CD14-positive monocyte (primary cell): ENCODE data around the gene TTC39A. TPM values are rescaled to one million over a fixed set of nuclear protein-coding genes. Genes with fewer than 3 reads are reported as not detected.

Source experiments
- DNase-seq, 3 donors: peaks; one replicate each; pipeline ENCODE4 v3.0.0-alpha.2; 2011 to 2022
- H2AFZ ChIP-seq: 2 replicates; pipeline ENCODE4 v1.6.0; 2012; ENCODE audit warnings: mild to moderate bottlenecking, low read depth, low read length, inconsistent platforms; ENCODE audit not compliant: insufficient read depth, poor library complexity, severe bottlenecking
- H3K27ac ChIP-seq, 2 donors: 1 replicate in 1 of 2; 2 replicates in 1 of 2; pipeline ENCODE4 v1.5.1; 2012 to 2013; ENCODE audit warnings: low read length in 2 of 2, control low read depth in 1 of 2, inconsistent platforms in 1 of 2, low read depth in 1 of 2, mild to moderate bottlenecking in 1 of 2
- H3K27me3 ChIP-seq, 2 donors: one replicate each; pipeline versions ENCODE4 v1.6.0 to v1.6.1; 2011 to 2013; ENCODE audit warnings: low read length in 2 of 2; ENCODE audit not compliant: control insufficient read depth in 2 of 2, insufficient read depth in 2 of 2
- H3K36me3 ChIP-seq, 2 donors: replicated peaks in 1 of 2; 1 replicate in 1 of 2; 2 replicates in 1 of 2; pipeline versions ENCODE4 v1.5.1 to v1.6.1; 2012 to 2013; ENCODE audit warnings: low read length in 2 of 2, control low read depth in 1 of 2, inconsistent platforms in 1 of 2, mild to moderate bottlenecking in 1 of 2; ENCODE audit not compliant: insufficient read depth in 2 of 2, control insufficient read depth in 1 of 2
- H3K4me1 ChIP-seq, 2 donors: 1 replicate in 1 of 2; 2 replicates in 1 of 2; pipeline versions ENCODE4 v1.5.1 to v1.6.1; 2012 to 2013; ENCODE audit warnings: low read length in 2 of 2, control low read depth in 1 of 2, inconsistent platforms in 1 of 2, mild to moderate bottlenecking in 1 of 2, moderate library complexity in 1 of 2; ENCODE audit not compliant: insufficient read depth in 2 of 2, control insufficient read depth in 1 of 2
- H3K4me2 ChIP-seq: replicated peaks from 2 replicates; pipeline ENCODE3; 2012; ENCODE audit warnings: low read length, moderate library complexity, mild to moderate bottlenecking; ENCODE audit not compliant: poor library complexity, severe bottlenecking; ENCODE audit errors: extremely low read depth
- H3K4me3 ChIP-seq, 3 experiments: fragments of 200-600 bp in 1 of 3; sonication (generic) in 1 of 3; replicated peaks in 1 of 3; 1 replicate in 2 of 3; 2 replicates in 1 of 3; pipeline ENCODE4 v1.5.1; 2011 to 2013; ENCODE audit warnings: low read length in 3 of 3, mild to moderate bottlenecking in 3 of 3, control low read depth in 2 of 3, low read depth in 2 of 3, inconsistent platforms in 1 of 3, moderate library complexity in 1 of 3
- H3K79me2 ChIP-seq: 2 replicates; pipeline ENCODE4 v1.6.0; 2012; ENCODE audit warnings: mild to moderate bottlenecking, control low read depth, inconsistent platforms, low read length, moderate library complexity; ENCODE audit not compliant: insufficient read depth
- H3K9ac ChIP-seq: 2 replicates; pipeline ENCODE4 v1.6.0; 2017; ENCODE audit warnings: low read length, mild to moderate bottlenecking; ENCODE audit not compliant: insufficient read depth, poor library complexity, severe bottlenecking
- H3K9me3 ChIP-seq, 2 donors: replicated peaks in 1 of 2; 1 replicate in 1 of 2; 2 replicates in 1 of 2; pipeline versions ENCODE4 v1.5.1 to v1.6.1; 2012 to 2013; ENCODE audit warnings: low read length in 2 of 2, control low read depth in 1 of 2; ENCODE audit not compliant: control insufficient read depth in 1 of 2, insufficient read depth in 1 of 2
- H4K20me1 ChIP-seq: 2 replicates; pipeline ENCODE4 v1.6.0; 2012; ENCODE audit warnings: mild to moderate bottlenecking, low read length, control low read depth, moderate library complexity; ENCODE audit not compliant: insufficient read depth
- H3K27ac Mint-ChIP-seq, 7 donors: one replicate each; pipeline ENCODE4 v1.8.0; 2020; ENCODE audit warnings: mild to moderate bottlenecking in 7 of 7, mixed read lengths in 7 of 7, moderate library complexity in 6 of 7, inconsistent platforms in 2 of 7
- H3K27me3 Mint-ChIP-seq, 3 donors: one replicate each; pipeline ENCODE4 v1.8.0; 2021 to 2022; ENCODE audit warnings: low read depth in 3 of 3, mild to moderate bottlenecking in 3 of 3, mixed read lengths in 3 of 3, moderate library complexity in 3 of 3, inconsistent platforms in 1 of 3
- H3K36me3 Mint-ChIP-seq, 2 donors: one replicate each; pipeline ENCODE4 v1.8.0; 2020; ENCODE audit warnings: mixed read lengths in 2 of 2, inconsistent platforms in 1 of 2, mild to moderate bottlenecking in 1 of 2
- H3K4me1 Mint-ChIP-seq: one replicate; pipeline ENCODE4 v1.8.0; 2020; ENCODE audit warnings: mild to moderate bottlenecking, mixed read lengths
- H3K4me3 Mint-ChIP-seq, 2 donors: one replicate each; pipeline ENCODE4 v1.8.0; 2020; ENCODE audit warnings: mild to moderate bottlenecking in 2 of 2, mixed read lengths in 2 of 2, moderate library complexity in 1 of 2
- H3K9me3 Mint-ChIP-seq, 7 donors: one replicate each; pipeline ENCODE4 v1.8.0; 2020 to 2022; ENCODE audit warnings: mixed read lengths in 7 of 7, mild to moderate bottlenecking in 6 of 7, moderate library complexity in 6 of 7, inconsistent platforms in 2 of 7
- WGBS: methylation state at CpG from one replicate; pipeline ENCODE4 v1.1.5; 2013; ENCODE audit warnings: missing lambda C conversion rate; ENCODE audit not compliant: insufficient coverage; 5-methylcytosine and 5-hydroxymethylcytosine counted together
- intact Hi-C, 2 donors: fragments of 100-400 bp; cut with micrococcal nuclease; formaldehyde crosslinking; loops; one replicate each; pipeline versions ENCODE4 v1.15.0 to v1.15.1; 2023
- polyA plus RNA-seq, 3 donors: library from polyadenylated mRNA; depleted of rRNA in 1 of 3; unstranded in 2 of 3; stranded (reverse) in 1 of 3; fragments of 300-500 nt in 2 of 3; fragments of >200 nt in 1 of 3; fragmentation: Illumina TruSeq in 2 of 3; gene quantifications; 1 replicate in 2 of 3; 2 replicates in 1 of 3; pipeline ENCODE4 v1.2.3, GENCODE V29; 2012 to 2021
- TF ChIP-seq, protein P1 (sequence below): fragments of 200-600 bp; IDR thresholded peaks from one replicate; pipeline ENCODE4 v1.8.0; 2022; ENCODE audit warnings: antibody characterized with exemption, mild to moderate bottlenecking

The TTC39A gene
- polyA plus RNA-seq, 3 donors: 0.16 TPM; not detected in 2

DNA sequence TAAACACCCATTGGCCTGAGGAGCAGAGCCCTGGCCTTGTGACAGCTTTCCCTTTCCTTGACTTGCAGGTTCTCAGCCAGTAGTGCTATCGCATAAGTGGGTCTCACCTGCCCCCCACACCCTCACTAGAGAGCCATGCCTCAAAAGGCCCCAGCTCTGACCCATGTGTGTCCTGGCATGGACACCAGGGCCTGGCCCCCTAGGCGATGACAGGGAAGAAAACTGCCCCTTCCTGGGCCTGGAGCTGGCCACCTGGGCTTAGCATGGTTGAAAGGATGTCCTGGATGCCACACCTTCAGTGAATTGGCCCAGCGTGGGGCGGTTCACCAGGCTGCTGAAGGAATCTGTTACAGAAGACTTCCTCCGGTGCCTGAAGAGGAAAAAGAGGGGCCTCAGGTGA is 18.5 kb downstream of the TTC39A start:
- H3K4me3 Mint-ChIP-seq: no peak overlapping the region
- Histone ChIP-seq H3K4me1 (peaks cover 10 to 18% of the 10 kb centered on the region in 2 donors), H3K4me2 (no peak overlapping the region), H3K27me3 (no peaks in the 10 kb centered on the region), H2AFZ (no peak overlapping the region), H3K4me3 (no peak overlapping the region), H3K9me3 (no peaks in the 10 kb centered on the region), H3K27ac (no peak overlapping the region), H3K79me2 (no peaks in the 10 kb centered on the region), H4K20me1 (no peaks in the 10 kb centered on the region), H3K36me3 (no peaks in the 10 kb centered on the region), H3K9ac (no peak overlapping the region)
- peaks cover 23% of the 10 kb centered on the region for H3K4me1 Mint-ChIP-seq
- TF ChIP-seq, protein P1, sequence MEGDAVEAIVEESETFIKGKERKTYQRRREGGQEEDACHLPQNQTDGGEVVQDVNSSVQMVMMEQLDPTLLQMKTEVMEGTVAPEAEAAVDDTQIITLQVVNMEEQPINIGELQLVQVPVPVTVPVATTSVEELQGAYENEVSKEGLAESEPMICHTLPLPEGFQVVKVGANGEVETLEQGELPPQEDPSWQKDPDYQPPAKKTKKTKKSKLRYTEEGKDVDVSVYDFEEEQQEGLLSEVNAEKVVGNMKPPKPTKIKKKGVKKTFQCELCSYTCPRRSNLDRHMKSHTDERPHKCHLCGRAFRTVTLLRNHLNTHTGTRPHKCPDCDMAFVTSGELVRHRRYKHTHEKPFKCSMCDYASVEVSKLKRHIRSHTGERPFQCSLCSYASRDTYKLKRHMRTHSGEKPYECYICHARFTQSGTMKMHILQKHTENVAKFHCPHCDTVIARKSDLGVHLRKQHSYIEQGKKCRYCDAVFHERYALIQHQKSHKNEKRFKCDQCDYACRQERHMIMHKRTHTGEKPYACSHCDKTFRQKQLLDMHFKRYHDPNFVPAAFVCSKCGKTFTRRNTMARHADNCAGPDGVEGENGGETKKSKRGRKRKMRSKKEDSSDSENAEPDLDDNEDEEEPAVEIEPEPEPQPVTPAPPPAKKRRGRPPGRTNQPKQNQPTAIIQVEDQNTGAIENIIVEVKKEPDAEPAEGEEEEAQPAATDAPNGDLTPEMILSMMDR: no peak
- DNase-seq: no peak
- H3K9me3 Mint-ChIP-seq: peaks cover 0 to 2% (median 0%) of the 10 kb centered on the region in 7 donors
- peaks cover 0 to 4% (median 3%) of the 10 kb centered on the region in 3 donors for H3K27me3 Mint-ChIP-seq
- H3K36me3 Mint-ChIP-seq: no peaks in the 10 kb centered on the region
- peak overlapping the region in 1 of 7 donors; percentile 31 for H3K27ac Mint-ChIP-seq
- intact Hi-C loops: no loop called here
- no CpG with 5 or more reads among the region's 5 CpGs for WGBS

DNA sequence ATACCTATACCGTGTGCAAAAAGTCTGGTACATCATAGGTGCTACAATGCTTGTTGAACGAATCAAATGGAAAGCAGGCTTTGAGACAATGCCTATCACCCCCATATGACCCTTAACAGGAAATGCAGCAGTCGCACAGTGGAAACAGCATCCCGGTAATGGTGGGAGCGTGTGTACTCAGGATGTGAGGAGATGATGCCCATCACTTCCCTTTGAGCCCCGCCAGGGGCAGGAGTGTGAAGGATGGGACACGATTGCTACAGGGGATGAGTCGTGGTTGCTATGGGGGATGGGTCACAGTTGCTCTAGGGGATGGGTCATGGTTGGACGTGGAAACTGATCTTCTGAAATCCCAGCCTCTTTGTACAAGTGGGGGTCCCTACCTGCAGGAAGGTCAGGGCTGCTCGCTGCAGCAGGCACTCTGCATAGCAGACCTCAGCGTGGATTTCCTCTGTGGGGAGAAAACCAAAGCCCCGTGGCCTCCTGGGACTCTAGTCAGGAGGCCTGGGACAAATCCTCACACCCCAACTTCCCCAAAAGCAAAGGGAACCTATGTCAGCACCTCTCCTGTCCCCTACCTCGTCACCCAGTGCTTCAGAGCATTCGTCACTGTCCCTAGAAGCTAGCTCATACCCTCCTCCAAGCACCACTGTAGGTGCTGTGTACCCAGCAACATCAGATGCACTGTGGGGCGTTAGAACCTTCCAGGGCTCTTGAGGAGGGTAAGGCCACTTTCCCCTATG is 19.3 kb downstream of the TTC39A start:
- no peaks in the 10 kb centered on the region for H3K79me2 ChIP-seq
- no peaks in the 10 kb centered on the region for H3K27me3 ChIP-seq
- no peak overlapping the region for H3K9ac ChIP-seq
- H3K27ac ChIP-seq: no peak overlapping the region
- peaks cover 10 to 18% of the 10 kb centered on the region in 2 donors for H3K4me1 ChIP-seq
- H3K4me3 Mint-ChIP-seq: no peak overlapping the region
- H3K27me3 Mint-ChIP-seq: peaks cover 0 to 3% (median 1%) of the 10 kb centered on the region in 3 donors
- H3K9me3 ChIP-seq: no peaks in the 10 kb centered on the region
- H3K27ac Mint-ChIP-seq: peak overlapping the region in 1 of 7 donors; percentile 58
- peak in 1 of 3 donors; percentile 35 for DNase-seq
- H3K4me2 ChIP-seq: no peak overlapping the region
- peaks cover 0 to 2% (median 0%) of the 10 kb centered on the region in 7 donors for H3K9me3 Mint-ChIP-seq
- TF ChIP-seq, protein P1: no peak
- no peaks in the 10 kb centered on the region for H3K36me3 ChIP-seq
- H2AFZ ChIP-seq: no peak overlapping the region
- WGBS: 18% methylated on average over 8 of the region's 15 CpGs
- H4K20me1 ChIP-seq: no peaks in the 10 kb centered on the region
- H3K4me1 Mint-ChIP-seq: peaks cover 23% of the 10 kb centered on the region
- no peak overlapping the region for H3K4me3 ChIP-seq
- no peaks in the 10 kb centered on the region for H3K36me3 Mint-ChIP-seq
- intact Hi-C loops: no loop called here
